IMR-90 (cell line): ENCODE results near the gene LILRA6. TPM values are rescaled to one million over a fixed set of nuclear protein-coding genes. Genes with fewer than 3 reads are reported as not detected.

Source experiments
- ATAC-seq: fragments of 200-7000 bp; cut with Tn5 transposase; 2 replicates; pipeline ENCODE4 v1.9.1; 2020; ENCODE audit warnings: low read depth, mild to moderate bottlenecking, moderate library complexity
- BruUV-seq: library from RNA; stranded (reverse); fragments of 400-500 nt; replicated peaks from 2 replicates; lab custom pipeline; 2021; lab: Mats Ljungman, UMichigan
- CTCF ChIA-PET: fragments of 300-600 bp; formaldehyde crosslinking; extraction: SDS; loops from one replicate; lab custom pipeline; 2021; ENCODE audit warnings: antibody characterized with exemption; lab: Yijun Ruan, JAX
- POLR2A ChIA-PET: fragments of 300-600 bp; sonication (Branson Sonifier 250); formaldehyde crosslinking; loops from one replicate; lab custom pipeline; 2022; ENCODE audit warnings: antibody characterized with exemption; ENCODE audit not compliant: unreplicated experiment; lab: Charles Lee
- DNase-seq: peaks from one replicate; pipeline ENCODE4 v3.0.0; 2013
- H2AFZ ChIP-seq: replicated peaks from 2 replicates; pipeline ENCODE3; 2013; ENCODE audit warnings: low read length, mild to moderate bottlenecking; ENCODE audit not compliant: poor library complexity
- H2AK5ac ChIP-seq: 2 replicates; pipeline ENCODE4 v1.6.1; 2013; ENCODE audit warnings: low read depth, low read length, inconsistent platforms
- H2AK9ac ChIP-seq: replicated peaks from 2 replicates; pipeline ENCODE3; 2013; ENCODE audit warnings: mild to moderate bottlenecking, low read depth, low read length, moderate library complexity; ENCODE audit not compliant: poor library complexity
- H2BK120ac ChIP-seq: 2 replicates; pipeline ENCODE4 v1.6.1; 2013; ENCODE audit warnings: low read depth, low read length, inconsistent platforms
- H2BK15ac ChIP-seq: 3 replicates; pipeline ENCODE4 v1.6.1; 2013; ENCODE audit warnings: low read depth, low read length, inconsistent platforms
- H2BK20ac ChIP-seq: 2 replicates; pipeline ENCODE4 v1.6.1; 2013; ENCODE audit warnings: low read depth, mild to moderate bottlenecking, inconsistent platforms, low read length, moderate library complexity
- H2BK5ac ChIP-seq: 2 replicates; pipeline ENCODE4 v1.6.1; 2013; ENCODE audit warnings: mild to moderate bottlenecking, low read depth, low read length, inconsistent platforms; ENCODE audit not compliant: poor library complexity, severe bottlenecking
- H3K14ac ChIP-seq: replicated peaks from 2 replicates; pipeline ENCODE4 v1.6.1; 2013; ENCODE audit warnings: low read depth, low read length, inconsistent platforms
- H3K18ac ChIP-seq: 2 replicates; pipeline ENCODE4 v1.6.1; 2013; ENCODE audit warnings: low read depth, low read length, control low read depth
- H3K23ac ChIP-seq: 2 replicates; pipeline ENCODE4 v1.6.1; 2013; ENCODE audit warnings: low read depth, low read length, inconsistent platforms
- H3K27ac ChIP-seq: 2 replicates; pipeline ENCODE4 v1.5.1; 2013; ENCODE audit warnings: mild to moderate bottlenecking, control low read depth, low read length; ENCODE audit not compliant: insufficient read depth
- H3K27me3 ChIP-seq: 2 replicates; pipeline ENCODE4 v1.6.1; 2013; ENCODE audit warnings: low read length; ENCODE audit not compliant: control insufficient read depth, insufficient read depth
- H3K36me3 ChIP-seq: 2 replicates; pipeline ENCODE4 v1.6.1; 2013; ENCODE audit warnings: low read length, mixed read lengths; ENCODE audit not compliant: control insufficient read depth, insufficient read depth
- H3K4ac ChIP-seq: 2 replicates; pipeline ENCODE4 v1.6.1; 2013; ENCODE audit warnings: low read depth, low read length, inconsistent platforms
- H3K4me1 ChIP-seq: 2 replicates; pipeline ENCODE4 v1.6.1; 2013; ENCODE audit warnings: low read length, mixed read lengths; ENCODE audit not compliant: control insufficient read depth, insufficient read depth
- H3K4me2 ChIP-seq: 2 replicates; pipeline ENCODE4 v1.6.1; 2013; ENCODE audit warnings: low read depth, mild to moderate bottlenecking, control low read depth, low read length, moderate library complexity
- H3K4me3 ChIP-seq: 2 replicates; pipeline ENCODE4 v1.5.1; 2013; ENCODE audit warnings: low read depth, mild to moderate bottlenecking, control low read depth, low read length, moderate library complexity; ENCODE audit not compliant: insufficient read depth
- H3K56ac ChIP-seq: 2 replicates; pipeline ENCODE4 v1.6.1; 2013; ENCODE audit warnings: low read length, inconsistent platforms; ENCODE audit not compliant: insufficient read depth; ENCODE audit errors: extremely low read depth
- H3K79me1 ChIP-seq, 2 experiments: 2 replicates each; pipeline ENCODE4 v1.6.1; 2013; ENCODE audit warnings: low read length in 2 of 2, inconsistent platforms in 1 of 2, low read depth in 1 of 2
- H3K9ac ChIP-seq: 2 replicates; pipeline ENCODE4 v1.6.1; 2013; ENCODE audit warnings: low read depth, low read length, control low read depth
- H3K9me1 ChIP-seq: 2 replicates; pipeline ENCODE4 v1.6.1; 2013; ENCODE audit warnings: low read length, inconsistent platforms; ENCODE audit not compliant: insufficient read depth
- H3K9me3 ChIP-seq: 2 replicates; pipeline ENCODE4 v1.6.1; 2013; ENCODE audit warnings: low read length; ENCODE audit not compliant: control insufficient read depth, insufficient read depth
- H4K20me1 ChIP-seq: 2 replicates; pipeline ENCODE4 v1.6.1; 2013; ENCODE audit warnings: low read length, inconsistent platforms; ENCODE audit not compliant: insufficient read depth
- H4K5ac ChIP-seq: 2 replicates; pipeline ENCODE4 v1.6.1; 2013; ENCODE audit warnings: mild to moderate bottlenecking, low read depth, low read length, control low read depth
- H4K8ac ChIP-seq, 2 experiments: 2 replicates each; pipeline ENCODE4 v1.6.1; 2013; ENCODE audit warnings: low read depth in 2 of 2, low read length in 2 of 2, control low read depth in 1 of 2, inconsistent platforms in 1 of 2
- H4K91ac ChIP-seq: 2 replicates; pipeline ENCODE4 v1.6.1; 2013; ENCODE audit warnings: low read depth, low read length, inconsistent platforms; ENCODE audit not compliant: insufficient read depth
- CEBPB ChIP-seq: IDR thresholded peaks from 2 replicates; pipeline ENCODE4 v1.6.1; 2012; ENCODE audit warnings: low read depth, low read length, improper control_type of control experiment
- CTCF ChIP-seq: conservative IDR thresholded peaks from 2 replicates; pipeline ENCODE4 v1.5.1; 2012; ENCODE audit warnings: mild to moderate bottlenecking, low read depth, low read length, improper control_type of control experiment
- MXI1 ChIP-seq: IDR thresholded peaks from 2 replicates; pipeline ENCODE4 v1.6.1; 2012; ENCODE audit warnings: low read depth, mild to moderate bottlenecking, low read length, moderate library complexity, borderline replicate concordance
- RFX5 ChIP-seq: IDR thresholded peaks from 2 replicates; pipeline ENCODE4 v1.8.0; 2012; ENCODE audit warnings: low read depth, mild to moderate bottlenecking, low read length, moderate library complexity
- SMC3 ChIP-seq: fragments of 150-350 bp; IDR thresholded peaks from 2 replicates; pipeline ENCODE4 v1.6.1; 2016; ENCODE audit warnings: low read depth, mild to moderate bottlenecking, antibody characterized with exemption, low read length, moderate library complexity
- whole genome bisulfite sequencing, 2 experiments: methylation state at CpG; one replicate each; pipeline versions ENCODE4 v1.1.5 to v1.1.7; 2013; ENCODE audit warnings: missing lambda C conversion rate in 2 of 2; ENCODE audit not compliant: insufficient read length in 1 of 2; ENCODE audit errors: extremely low coverage in 2 of 2; 5-methylcytosine and 5-hydroxymethylcytosine counted together
- dilution Hi-C: fragments of 300-500 bp; cut with HindIII; formaldehyde crosslinking; loops from one replicate; pipeline ENCODE4 v1.14.3; 2018; ENCODE audit warnings: low sequenced_read_pairs; ENCODE audit not compliant: unreplicated experiment
- in situ Hi-C: fragments of 300-500 bp; cut with MboI; formaldehyde crosslinking; loops from 3 replicates; pipeline ENCODE4 v1.14.3; 2019; ENCODE audit warnings: low sequenced_read_pairs, inconsistent platforms, mixed read lengths
- intact Hi-C: fragments of 100-400 bp; cut with micrococcal nuclease; formaldehyde crosslinking; loops from 2 replicates; pipeline ENCODE4 v1.10.0; 2022
- polyA plus RNA-seq, 3 experiments: library from polyadenylated mRNA; depleted of rRNA; stranded (reverse); fragments of >200 nt; gene quantifications; 2 replicates each; pipeline ENCODE4 v1.2.3, GENCODE V29; 2012; ENCODE audit warnings: low replicate concordance in 1 of 3
- total RNA-seq: library from RNA; depleted of rRNA; stranded (reverse); fragments of >200 nt; gene quantifications from 2 replicates; pipeline ENCODE4 v1.2.3, GENCODE V29; 2012
- TF ChIP-seq, protein P1 (sequence below): fragments of 150-350 bp; IDR thresholded peaks from 2 replicates; pipeline ENCODE4 v1.6.1; 2017; ENCODE audit warnings: mild to moderate bottlenecking, antibody characterized with exemption, low read length, low read depth

The LILRA6 gene
- total and polyA plus RNA-seq, 2 of the 4 experiments (the other 2 are of a cell fraction): not detected

GRCh38 chr19:54197121-54197520, 45.5 kb downstream of the LILRA6 start:
- Histone ChIP-seq H3K36me3 (peaks cover 13% of the 10 kb centered on the region), H3K9ac (no peak overlapping the region), H3K79me1 (peaks cover 11 to 34% of the 10 kb centered on the region in 2 experiments), H3K9me1 (0 out of 2 replicates have a peak, but pooled peaks cover 3% of the 10 kb centered on the region), H4K20me1 (peaks cover 14% of the 10 kb centered on the region), H3K9me3 (no peaks in the 10 kb centered on the region), H4K8ac (no peak overlapping the region), H2BK5ac (no peak overlapping the region), H2AK9ac (no peak overlapping the region), H4K91ac (no peak overlapping the region), H2AFZ (no peak overlapping the region), H3K4me2 (no peak overlapping the region), H3K56ac (no peak overlapping the region), H3K23ac (no peak overlapping the region), H3K4me3 (no peak overlapping the region), H3K4ac (no peak overlapping the region), H2BK20ac (no peak overlapping the region), H3K27ac (no peak overlapping the region), H3K27me3 (no peaks in the 10 kb centered on the region), H2BK15ac (no peak overlapping the region), H3K18ac (no peak overlapping the region), H2BK120ac (no peak overlapping the region), H3K14ac (no peak overlapping the region), H4K5ac (no peak overlapping the region), H2AK5ac (no peak overlapping the region), H3K4me1 (peaks cover 1% of the 10 kb centered on the region; the same call in 1 of the 2 replicates)
- no CpG with 5 or more reads among the region's 3 CpGs for WGBS, 2 experiments
- ChIA-PET POLR2A (no interaction called here), CTCF (no interaction called here)
- intact Hi-C loops (no loop called here), dilution Hi-C loops (no loop called here), in situ Hi-C loops (no loop called here)
- TF ChIP-seq CTCF (no peak), RFX5 (no peak), MXI1 (no peak), SMC3 (no peak), CEBPB (no peak)
- TF ChIP-seq, protein P1, sequence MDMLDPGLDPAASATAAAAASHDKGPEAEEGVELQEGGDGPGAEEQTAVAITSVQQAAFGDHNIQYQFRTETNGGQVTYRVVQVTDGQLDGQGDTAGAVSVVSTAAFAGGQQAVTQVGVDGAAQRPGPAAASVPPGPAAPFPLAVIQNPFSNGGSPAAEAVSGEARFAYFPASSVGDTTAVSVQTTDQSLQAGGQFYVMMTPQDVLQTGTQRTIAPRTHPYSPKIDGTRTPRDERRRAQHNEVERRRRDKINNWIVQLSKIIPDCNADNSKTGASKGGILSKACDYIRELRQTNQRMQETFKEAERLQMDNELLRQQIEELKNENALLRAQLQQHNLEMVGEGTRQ: no peak
- ATAC-seq (no peak), DNase-seq (no peak)
- BruUV-seq: no TSS peak
